ENCODE measurements around the gene ZNF514.
"Not testable (repeated sequence)": the region's sequence is repeated elsewhere in the genome, so short reads cannot be mapped to it uniquely, and the experiment has no call there.

Gene ZNF514

DNA sequence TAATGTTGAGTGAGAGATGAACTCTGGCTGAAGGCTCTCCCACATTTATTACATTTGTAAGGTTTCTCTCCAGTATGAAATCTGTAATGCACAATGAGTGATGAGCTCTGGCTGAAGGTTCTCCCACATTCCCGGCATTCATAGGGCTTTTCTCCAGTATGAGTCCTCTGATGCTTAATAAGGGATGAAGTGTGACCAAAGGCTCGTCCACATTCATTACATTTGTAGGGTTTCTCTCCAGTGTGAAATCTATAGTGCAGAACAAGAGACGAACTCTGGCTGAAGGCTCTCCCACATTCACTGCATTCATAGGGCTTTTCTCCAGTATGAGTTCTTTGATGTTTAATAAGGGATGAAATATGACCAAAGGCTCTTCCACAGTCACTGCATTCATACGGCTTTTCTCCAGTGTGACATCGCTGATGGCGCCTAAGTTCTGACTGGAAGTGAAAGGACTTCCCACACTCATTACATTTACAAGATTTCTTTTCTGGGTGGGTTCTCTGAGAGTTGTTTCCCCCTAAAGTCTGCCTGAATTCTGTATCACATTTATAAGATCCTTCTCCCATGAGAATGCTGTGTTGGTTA, 10.2 kb downstream of the ZNF514 start:
- no peak for DNase-seq (ENCODE audit: low read depth)
- no peak overlapping the region for H3K4me3 ChIP-seq (ENCODE audit: low read depth, low read length)

DNA sequence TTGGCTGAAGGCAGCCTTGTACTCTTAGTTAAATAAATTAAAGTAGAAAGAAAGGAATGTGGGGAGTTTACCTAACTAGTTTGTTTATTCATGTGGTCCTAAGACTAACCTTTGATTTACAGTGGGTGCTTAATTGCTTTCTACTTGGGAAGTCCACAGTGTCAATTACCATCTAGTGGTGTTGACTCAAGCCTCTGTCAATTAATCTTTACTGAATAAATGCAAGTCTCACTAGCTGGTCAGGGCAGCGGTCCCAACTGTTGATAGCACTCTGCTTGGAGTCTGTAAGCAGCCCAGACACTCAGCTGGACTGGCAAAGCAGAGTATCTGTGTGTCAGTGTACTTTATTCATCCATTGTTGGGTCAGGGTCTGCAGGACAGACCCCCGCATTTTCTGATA, 15.8 kb downstream of the ZNF514 start:
- H3K4me3 ChIP-seq (ENCODE audit: low read depth, low read length) = no peak overlapping the region
- DNase-seq (ENCODE audit: low read depth) = no peak

DNA sequence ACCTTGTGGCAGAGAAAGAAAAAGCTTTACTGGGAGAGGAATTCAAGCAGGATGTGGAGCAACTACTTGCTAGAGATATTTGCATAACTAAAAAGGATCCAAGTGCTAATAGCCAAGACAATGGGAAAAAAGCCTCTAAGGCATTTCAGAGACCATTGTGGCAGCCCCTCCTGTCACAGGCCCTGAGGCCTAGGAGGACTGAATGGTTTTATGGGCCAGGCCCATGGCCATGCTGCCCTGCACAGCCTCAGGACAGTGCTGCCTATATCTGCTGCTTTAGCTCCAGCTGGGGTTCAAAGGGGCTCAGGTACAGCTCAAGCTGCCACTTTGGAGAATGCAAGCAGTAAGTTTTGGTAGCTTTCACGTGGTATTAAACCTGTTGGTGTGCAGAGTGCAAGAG, 20.9 kb downstream of the ZNF514 start:
- DNase-seq (ENCODE audit: low read depth) = no peak
- no peak overlapping the region for H3K4me3 ChIP-seq (ENCODE audit: low read depth, low read length)

DNA sequence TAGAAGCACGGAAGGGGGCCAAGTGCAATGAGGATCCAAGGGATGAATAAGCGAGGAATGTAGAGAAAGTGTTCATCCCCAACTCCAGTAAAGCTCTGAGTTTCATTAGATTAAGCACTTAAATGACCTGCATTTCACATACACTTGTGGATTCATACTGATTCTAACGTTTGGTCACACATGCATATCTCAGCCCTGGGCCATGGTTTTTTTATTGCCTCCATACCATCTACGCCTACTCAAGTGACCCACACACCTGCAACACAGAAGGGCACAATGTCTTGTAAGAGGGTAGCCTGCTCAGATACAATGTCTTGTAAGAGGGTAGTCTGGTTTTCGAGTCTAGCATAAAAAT, 37.5 kb downstream of the ZNF514 start:
- DNase-seq (ENCODE audit: low read depth) = no peak
- H3K4me3 ChIP-seq (ENCODE audit: low read depth, low read length) = peak overlapping the region; percentile 99

DNA sequence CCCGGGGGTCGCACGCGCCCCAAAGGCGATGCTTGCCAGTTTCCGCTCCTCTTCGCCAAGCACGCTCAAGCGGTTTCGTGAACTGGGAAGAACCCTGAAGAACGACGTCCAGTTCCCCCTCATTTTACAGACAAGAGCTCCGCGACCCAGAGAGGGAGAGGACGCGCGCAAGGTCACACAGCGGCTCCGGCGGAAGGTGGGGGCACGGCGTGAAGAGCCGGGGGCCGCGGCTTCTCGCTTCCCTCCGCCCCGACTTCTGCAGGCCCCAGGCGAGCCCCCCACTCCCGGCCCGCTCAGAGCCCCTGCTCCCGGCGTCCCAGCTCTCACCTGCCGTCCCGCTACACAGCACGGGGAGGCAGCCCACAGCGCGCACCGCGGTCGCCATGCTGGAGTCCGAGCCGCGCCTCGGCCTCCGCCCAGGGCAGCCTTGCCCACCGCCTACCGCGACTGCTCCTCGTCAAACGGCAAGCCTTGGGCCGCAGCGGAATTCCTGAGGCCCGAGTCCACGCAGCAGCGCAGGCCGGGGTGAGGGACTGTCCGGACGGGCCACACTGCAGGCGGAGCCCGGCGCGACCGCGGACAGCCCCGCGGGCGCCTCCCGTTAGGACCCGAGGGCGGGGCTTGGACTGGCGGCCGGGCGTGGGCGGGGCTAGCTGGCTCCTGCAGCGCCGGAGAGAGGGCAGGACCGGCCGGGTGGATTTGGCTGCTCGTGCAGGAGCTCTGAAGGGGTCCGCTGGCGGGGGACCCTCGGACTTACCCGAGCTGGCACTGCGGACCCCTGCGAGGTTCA, 38.0 kb downstream of the ZNF514 start, which contains the start of gene MRPS5:
TSS of gene MRPS5 (minus strand) at position 402 of the 790 bp plus-strand sequence. CDS start at position 385, 17 bp downstream.
- peak; percentile 6 for DNase-seq (ENCODE audit: low read depth)
- peak within 1 kb of the TSS; percentile 99 for H3K4me3 ChIP-seq (ENCODE audit: low read depth, low read length)

DNA sequence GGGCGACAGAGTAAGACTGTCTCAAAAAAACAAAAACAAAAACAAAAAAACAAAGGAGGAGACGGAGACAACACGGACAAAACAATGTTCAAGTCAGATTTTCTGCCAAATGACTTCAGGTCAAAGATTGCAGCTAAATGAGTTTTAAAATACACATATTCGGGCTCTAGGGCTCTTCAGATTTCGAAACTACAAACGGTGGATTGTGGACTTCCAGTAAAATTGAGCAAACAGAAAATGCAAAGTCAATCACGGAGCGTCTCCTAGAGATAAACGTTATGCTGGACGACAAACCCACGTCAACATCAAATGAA, 38.6 kb downstream of the ZNF514 start:
- peak overlapping the region; percentile 99 for H3K4me3 ChIP-seq (ENCODE audit: low read depth, low read length)
- DNase-seq (ENCODE audit: low read depth) = no peak

DNA sequence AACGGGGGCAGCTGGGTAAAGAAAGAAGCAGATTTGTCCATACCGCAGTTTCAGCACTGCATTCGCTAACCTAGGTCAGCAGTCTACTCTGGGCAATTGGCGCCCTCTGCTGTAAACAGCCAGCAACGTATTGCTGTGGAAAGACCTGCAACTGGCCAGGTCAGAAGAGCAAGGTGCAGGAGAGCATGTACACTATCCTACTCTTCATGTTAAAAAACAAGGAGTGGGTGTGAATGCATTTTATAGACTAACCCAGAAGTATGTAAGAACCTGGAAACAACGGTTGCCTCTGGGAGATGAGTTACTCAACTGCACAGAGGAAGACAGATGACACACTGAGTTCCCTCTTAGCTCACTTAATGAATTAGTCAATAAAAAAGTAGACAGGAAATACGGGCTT, 44.2 kb downstream of the ZNF514 start:
- no peak for DNase-seq (ENCODE audit: low read depth)
- H3K4me3 ChIP-seq (ENCODE audit: low read depth, low read length) = no peak overlapping the region

DNA sequence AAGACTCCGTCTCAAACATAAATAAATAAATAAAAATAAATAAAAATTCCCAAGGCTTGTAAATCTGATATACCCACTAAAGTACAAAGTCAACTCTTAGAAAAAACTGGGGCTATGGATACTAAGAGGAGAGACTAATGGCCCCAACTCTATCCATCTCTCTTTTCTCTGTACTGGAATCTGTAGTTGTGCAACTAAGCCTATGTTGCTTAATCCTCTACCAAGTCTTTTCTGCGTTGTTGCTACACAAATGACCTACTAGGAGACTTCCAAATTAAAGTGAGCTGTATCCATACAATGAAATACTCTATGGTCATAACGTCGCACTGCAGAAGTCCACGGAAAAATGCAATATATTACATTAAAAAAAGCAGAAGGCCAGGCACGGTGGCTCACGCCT, 46.2 kb downstream of the ZNF514 start:
- DNase-seq (ENCODE audit: low read depth) = no peak
- no peak overlapping the region for H3K4me3 ChIP-seq (ENCODE audit: low read depth, low read length)

DNA sequence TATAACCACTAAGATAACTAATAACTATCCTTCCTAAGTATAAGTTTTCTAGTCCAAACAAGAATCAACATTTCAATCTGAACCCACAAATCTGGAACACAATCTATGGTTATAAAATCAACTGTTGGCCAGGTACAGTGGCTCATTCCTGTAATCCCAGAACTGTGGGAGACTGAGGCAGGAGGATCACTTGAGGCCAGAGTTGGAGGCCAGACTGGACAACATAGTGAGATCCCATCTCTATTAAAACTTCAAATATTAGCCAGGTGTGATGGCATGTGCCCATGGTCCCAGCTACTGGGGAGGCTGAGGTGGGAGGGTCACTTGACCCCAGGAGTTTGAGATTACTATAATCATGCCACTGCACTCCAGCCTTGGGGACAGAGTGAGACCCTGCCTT, 49.3 kb downstream of the ZNF514 start:
- no peak overlapping the region for H3K4me3 ChIP-seq (ENCODE audit: low read depth, low read length)

DNA sequence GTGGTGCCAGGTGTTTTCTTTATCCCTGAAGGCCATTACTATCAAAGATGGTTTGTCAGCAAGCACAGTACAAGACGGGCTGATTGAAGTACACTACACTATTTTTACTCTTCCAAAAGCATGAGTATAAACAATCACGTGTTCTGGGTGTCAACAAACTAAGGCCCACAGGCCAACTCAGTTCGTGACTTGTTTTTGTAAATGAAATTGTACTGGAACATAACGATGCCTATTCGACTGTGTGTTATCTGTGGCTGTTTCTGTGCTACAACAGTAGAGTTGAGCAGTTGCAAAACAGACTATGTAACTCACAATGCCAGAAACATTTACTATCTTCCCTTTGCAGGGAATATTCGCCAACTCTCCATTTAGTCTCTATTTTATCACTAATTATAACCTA, 50.4 kb downstream of the ZNF514 start:
- no peak for DNase-seq (ENCODE audit: low read depth)
- H3K4me3 ChIP-seq (ENCODE audit: low read depth, low read length) = no peak overlapping the region

More for the DNA sequence above, 49.3 kb downstream of the ZNF514 start:
- no peak for DNase-seq (ENCODE audit: low read depth)

DNA sequence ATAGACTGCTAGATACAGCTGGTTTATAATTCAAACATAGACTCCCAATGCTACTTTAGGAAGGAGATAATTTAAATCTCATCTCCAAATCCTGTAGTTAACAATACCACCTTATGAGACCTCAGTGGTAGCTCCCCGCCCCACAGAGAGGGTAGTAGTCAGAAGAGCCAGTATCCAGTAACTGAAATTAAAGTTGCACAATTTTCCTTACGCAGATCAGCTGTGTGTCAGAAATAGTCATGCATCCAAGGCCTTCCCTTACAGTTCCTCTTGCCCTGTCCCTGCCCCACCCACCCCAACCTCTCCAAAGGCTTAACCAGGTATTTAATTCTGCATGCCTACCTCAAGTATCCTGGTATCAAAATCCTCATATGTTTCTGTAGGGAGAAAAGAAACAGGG, 53.6 kb downstream of the ZNF514 start:
- no peak overlapping the region for H3K4me3 ChIP-seq (ENCODE audit: low read depth, low read length)
- no peak for DNase-seq (ENCODE audit: low read depth)

DNA sequence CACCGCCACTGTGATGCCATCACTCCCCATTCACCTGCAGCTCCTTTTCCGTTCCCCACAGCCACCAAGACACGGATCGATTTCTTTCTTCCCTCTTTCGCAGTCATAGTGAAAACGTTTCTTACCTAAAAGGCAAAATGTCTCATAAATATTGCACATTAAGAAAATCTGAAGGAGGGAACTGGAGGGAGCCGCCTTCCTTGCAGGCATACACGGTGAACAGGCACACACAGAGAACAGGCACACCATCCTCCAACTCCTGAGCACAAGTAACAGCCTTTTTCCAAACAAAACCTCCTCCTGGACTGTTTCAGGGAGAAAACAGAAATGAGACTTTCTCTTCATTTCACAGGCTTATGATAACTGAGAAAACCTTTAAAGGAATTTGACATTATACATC, 55.0 kb downstream of the ZNF514 start:
- no peak overlapping the region for H3K4me3 ChIP-seq (ENCODE audit: low read depth, low read length)
- no peak for DNase-seq (ENCODE audit: low read depth)

DNA sequence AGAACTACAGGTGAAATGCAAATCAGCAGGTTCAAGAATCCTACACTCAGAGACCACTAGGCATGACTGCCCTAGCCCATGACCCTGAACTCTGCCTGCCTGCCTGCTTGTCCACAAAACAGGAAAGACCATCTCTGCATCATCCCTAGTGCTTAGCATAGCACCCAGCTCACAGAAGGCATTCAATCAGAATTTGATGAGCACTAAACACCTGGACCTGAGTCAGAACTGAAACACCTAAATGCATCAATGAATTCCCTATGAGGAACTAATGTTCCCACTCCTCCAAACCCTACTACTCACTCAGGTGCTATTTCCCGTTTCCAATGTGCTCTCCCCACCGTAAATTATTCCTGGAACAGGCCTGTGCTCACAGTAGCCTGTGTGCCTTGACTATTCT, 59.7 kb downstream of the ZNF514 start:
- H3K4me3 ChIP-seq (ENCODE audit: low read depth, low read length) = no peak overlapping the region
- no peak for DNase-seq (ENCODE audit: low read depth)

DNA sequence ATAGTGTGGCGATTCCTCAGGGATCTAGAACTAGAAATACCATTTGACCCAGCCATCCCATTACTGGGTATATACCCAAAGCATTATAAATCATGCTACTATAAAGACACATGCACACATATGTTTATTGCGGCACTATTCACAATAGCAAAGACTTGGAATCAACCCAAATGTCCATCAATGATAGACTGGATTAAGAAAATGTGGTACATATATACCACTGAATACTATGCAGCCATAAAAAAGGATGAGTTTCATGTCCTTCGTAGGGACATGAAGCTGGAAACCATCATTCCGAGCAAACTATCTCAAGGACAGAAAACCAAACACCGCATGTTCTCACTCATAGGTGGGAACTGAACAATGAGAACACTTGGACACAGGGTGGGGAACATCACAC, 61.4 kb downstream of the ZNF514 start:
- DNase-seq (ENCODE audit: low read depth); H3K4me3 ChIP-seq (ENCODE audit: low read depth, low read length): not testable (repeated sequence)
